Body of pancreas (tissue), 4 donors: Measurements from ENCODE around the gene PCSK2. TPM values are rescaled to one million over a fixed set of nuclear protein-coding genes. Genes with fewer than 3 reads are reported as not detected.

ENCODE experiments used
- ATAC-seq: fragments of 150-250 bp; one replicate; pipeline ENCODE4 v1.9.1; 2016
- DNase-seq, 4 donors: peaks; one replicate each; pipeline ENCODE4 v3.0.0-alpha.2; 2019
- H3K27ac ChIP-seq, 4 donors: fragments of 200-600 bp; sonication (generic); 1 replicate in 3 of 4; 2 replicates in 1 of 4; pipeline versions ENCODE4 v1.5.1 to v1.6.1; 2016 to 2019; ENCODE audit warnings: mild to moderate bottlenecking in 1 of 4, mixed read lengths in 1 of 4, moderate library complexity in 1 of 4
- H3K27me3 ChIP-seq, 2 donors: fragments of 200-600 bp; sonication (generic); one replicate each; pipeline ENCODE4 v1.6.0; 2016; ENCODE audit warnings: mild to moderate bottlenecking in 1 of 2
- H3K36me3 ChIP-seq, 2 donors: fragments of 200-600 bp; sonication (generic); replicated peaks in 1 of 2; 2 replicates each; pipeline ENCODE4 v1.5.1; 2016; ENCODE audit warnings: low read depth in 2 of 2; ENCODE audit not compliant: insufficient read depth in 1 of 2
- H3K4me1 ChIP-seq: fragments of 200-600 bp; sonication (generic); one replicate; pipeline ENCODE4 v1.6.0; 2016
- H3K4me3 ChIP-seq, 2 donors: fragments of 200-600 bp; sonication (generic); 1 replicate in 1 of 2; 2 replicates in 1 of 2; pipeline ENCODE4 v1.5.1; 2016 to 2019
- H3K9me3 ChIP-seq, 3 donors: fragments of 200-600 bp; sonication (generic); 1 replicate in 2 of 3; 2 replicates in 1 of 3; pipeline ENCODE4 v1.5.1; 2016
- CTCF ChIP-seq, 7 experiments: fragments of 450-650 bp in 4 of 7; fragments of 200-600 bp in 3 of 7; sonication (generic) in 3 of 7; IDR thresholded peaks; one replicate each; pipeline ENCODE4 v1.5.1; 2016 to 2019; ENCODE audit warnings: antibody characterized with exemption in 7 of 7
- POLR2A ChIP-seq, 3 donors: fragments of 450-650 bp; IDR thresholded peaks; one replicate each; pipeline ENCODE4 v1.6.1; 2016; ENCODE audit warnings: antibody characterized with exemption in 3 of 3, mild to moderate bottlenecking in 2 of 3
- WGBS, 2 donors: methylation state at CpG; one replicate each; pipeline ENCODE4 v1.1.5; 2017; 5-methylcytosine and 5-hydroxymethylcytosine counted together
- intact Hi-C: fragments of 100-400 bp; cut with DNase I; formaldehyde crosslinking; loops from one replicate; pipeline ENCODE4 v1.15.1; 2023
- total RNA-seq, 2 donors: library from RNA; depleted of rRNA; stranded (reverse); fragments of >200 nt; gene quantifications; one replicate each; pipeline ENCODE4 v1.1.0, GENCODE V29; 2016

PCSK2 gene
- total RNA-seq, 2 donors from 2014 or later: 3.3 to 7.0 TPM

GRCh38 chr20:17315407-17316231 is 88.8 kb downstream of the PCSK2 start:
- H3K4me1 ChIP-seq: peaks cover 12% of the 10 kb centered on the region
- intact Hi-C loops: no loop called here
- H3K36me3 ChIP-seq: no peaks in the 10 kb centered on the region
- 9% methylated on average over 15 to 45 of the region's 45 CpGs for WGBS, 2 donors
- no peaks in the 10 kb centered on the region for H3K9me3 ChIP-seq
- ATAC-seq (peak; percentile 42), DNase-seq (peak in 3 of 4 donors; percentile 4 to 21 (median 19))
- H3K4me3 ChIP-seq: no peak overlapping the region
- H3K27ac ChIP-seq: no peak overlapping the region
- peak in 1 of 3 donors; percentile 6 for TF ChIP-seq POLR2A (IDR thresholded peaks at IDR 0.05)
- TF ChIP-seq CTCF (IDR thresholded peaks at IDR 0.05): no peak
- no peaks in the 10 kb centered on the region for H3K27me3 ChIP-seq

DNA sequence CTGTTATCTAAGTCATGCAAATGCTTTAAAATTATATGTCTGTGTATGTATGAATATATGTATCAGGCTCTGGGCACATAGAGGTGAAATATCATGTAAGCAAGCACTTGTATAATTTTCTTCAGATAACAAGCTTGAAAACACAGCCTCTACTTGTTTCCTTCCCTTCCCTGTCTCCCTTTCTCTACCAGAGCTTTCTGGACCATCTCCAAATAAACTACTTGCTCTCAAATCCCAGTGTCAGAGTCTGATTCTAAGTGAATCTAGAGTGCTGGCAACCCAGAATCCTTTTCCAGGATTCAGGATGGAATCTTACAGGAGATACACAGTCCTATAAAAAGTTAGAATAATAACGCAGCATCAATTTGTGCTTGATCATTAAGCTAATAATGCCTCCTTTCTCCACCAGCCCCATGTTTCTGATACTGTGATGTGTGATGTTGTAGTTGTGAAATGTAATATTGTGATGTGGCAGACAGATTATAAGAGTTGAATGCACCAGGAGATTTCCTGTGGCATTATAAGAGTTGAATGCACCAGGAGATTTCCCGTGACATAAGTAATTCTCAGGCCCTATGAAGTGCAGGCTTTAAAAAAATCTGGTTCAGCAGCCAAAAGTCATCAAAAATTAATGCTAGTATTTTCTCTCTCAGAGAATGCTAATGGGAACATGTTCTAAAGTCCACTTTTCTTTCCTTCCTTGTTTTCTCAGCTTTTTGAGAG is 89.6 kb downstream of the PCSK2 start:
- DNase-seq: no peak
- Histone ChIP-seq H3K4me1 (peaks cover 12% of the 10 kb centered on the region), H3K36me3 (no peaks in the 10 kb centered on the region), H3K4me3 (no peak overlapping the region), H3K27me3 (no peaks in the 10 kb centered on the region), H3K27ac (no peak overlapping the region), H3K9me3 (no peaks in the 10 kb centered on the region)
- intact Hi-C loops: no loop called here
- TF ChIP-seq CTCF (IDR thresholded peaks at IDR 0.05): no peak
- no peak for TF ChIP-seq POLR2A (IDR thresholded peaks at IDR 0.05)
- 44 to 70% methylated on average over 2 of the region's 2 CpGs for WGBS, 2 donors
- ATAC-seq: no peak

DNA sequence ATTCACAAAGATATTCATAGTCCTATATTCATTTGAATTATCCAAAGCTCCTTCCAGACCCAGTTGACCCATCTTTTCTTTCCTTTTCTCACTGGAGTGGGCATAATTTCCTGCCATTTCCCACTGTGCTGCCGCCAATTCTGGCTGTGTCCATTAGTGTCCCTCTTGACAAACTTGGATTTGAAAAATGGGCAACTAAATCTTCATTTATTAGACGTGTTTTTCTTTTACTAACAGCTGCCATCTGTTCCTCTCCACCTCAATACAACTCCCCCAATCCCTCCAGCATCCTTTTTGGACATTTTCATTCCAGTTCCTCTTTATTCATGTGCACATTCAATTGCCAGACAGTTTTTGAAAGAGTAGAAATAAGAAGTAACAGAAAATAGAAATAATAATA is 90.5 kb downstream of the PCSK2 start:
- intact Hi-C loops: no loop called here

DNA sequence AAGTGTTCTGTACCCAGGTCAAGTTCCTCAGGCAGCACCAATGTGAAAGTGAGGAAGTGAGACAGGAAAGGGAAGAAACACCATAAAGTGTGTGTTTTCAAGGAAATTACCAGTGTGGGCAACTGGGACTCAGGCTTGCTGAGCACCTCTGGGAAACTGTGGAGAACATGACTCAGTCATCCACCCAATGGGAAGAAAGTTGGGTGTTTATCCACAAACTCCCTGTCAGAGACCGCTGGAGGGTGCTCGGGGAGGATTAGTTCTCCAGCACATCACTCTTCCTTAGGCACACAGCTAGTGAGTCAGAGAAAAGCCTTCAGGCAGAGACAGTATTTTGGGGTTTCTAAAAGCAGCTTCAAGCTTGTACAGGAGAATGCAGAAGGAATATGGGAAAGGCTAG is 93.6 kb downstream of the PCSK2 start:
- H3K27me3 ChIP-seq: peaks cover 0 to under 1% of the 10 kb centered on the region in 2 donors
- 67 to 96% methylated on average over 2 of the region's 2 CpGs for WGBS, 2 donors
- TF ChIP-seq CTCF (IDR thresholded peaks at IDR 0.05) (no peak), POLR2A (IDR thresholded peaks at IDR 0.05) (no peak)
- ATAC-seq: no peak
- H3K4me3 ChIP-seq: no peak overlapping the region
- peaks cover 9% of the 10 kb centered on the region for H3K4me1 ChIP-seq
- intact Hi-C loops: no loop called here
- H3K27ac ChIP-seq: no peak overlapping the region
- DNase-seq: no peak
- H3K9me3 ChIP-seq: no peaks in the 10 kb centered on the region
- H3K36me3 ChIP-seq: no peaks in the 10 kb centered on the region

More for the DNA sequence above, 90.5 kb downstream of the PCSK2 start:
- H3K4me3 ChIP-seq: no peak overlapping the region
- peaks cover 12% of the 10 kb centered on the region for H3K4me1 ChIP-seq
- H3K9me3 ChIP-seq: no peaks in the 10 kb centered on the region
- WGBS, 2 donors: 23 to 50% methylated on average over 2 of the region's 2 CpGs
- no peak overlapping the region for H3K27ac ChIP-seq
- DNase-seq (no peak), ATAC-seq (no peak)
- no peaks in the 10 kb centered on the region for H3K36me3 ChIP-seq
- TF ChIP-seq CTCF (IDR thresholded peaks at IDR 0.05) (no peak), POLR2A (IDR thresholded peaks at IDR 0.05) (no peak)
- no peaks in the 10 kb centered on the region for H3K27me3 ChIP-seq
